ENCODE results near the gene FLVCR2.

GRCh38 chr14:75537071-75537470 is 41.3 kb upstream of the FLVCR2 start:
- TF ChIP-seq POLR2A (IDR thresholded peaks at IDR 0.05; ENCODE audit: low read depth) (no peak), CTCF (IDR thresholded peaks at IDR 0.05) (no peak)
